Measurements from ENCODE around the gene GRM8. TPM values are rescaled to one million over a fixed set of nuclear protein-coding genes. Genes with fewer than 3 reads are reported as not detected.

GRM8 gene
- total RNA-seq, 1 experiment from 2014 or later = not detected

GRCh38 chr7:126411821-126412383 lies 840.8 kb downstream of the GRM8 start:
- Histone ChIP-seq H3K9me2 (replicated peaks; ENCODE audit: low read length) (no peaks in the 10 kb centered on the region), H4K20me1 (ENCODE audit: low read length) (no peaks in the 10 kb centered on the region), H3K79me2 (ENCODE audit: low read length) (no peaks in the 10 kb centered on the region), H3K4me2 (ENCODE audit: low read length) (peak overlapping the region; percentile 67; the same call in 1 of the 2 replicates), H3K27ac (ENCODE audit: low read length) (no peak overlapping the region), H3K27me3 (ENCODE audit: low read length) (no peaks in the 10 kb centered on the region), H3K4me1 (ENCODE audit: insufficient read depth, low read length) (no peaks in the 10 kb centered on the region), H3K4me3 (ENCODE audit: low read length) (peak overlapping the region; percentile 53), H3K9me3 (ENCODE audit: low read length) (peaks cover 3% of the 10 kb centered on the region; the same call in 1 of the 2 replicates), H2AFZ (ENCODE audit: low read length) (no peak overlapping the region), H3K9ac (ENCODE audit: low read length) (no peak overlapping the region), H3F3A (ENCODE audit: low read length, unreplicated experiment) (no peaks in the 10 kb centered on the region), H3K36me3 (ENCODE audit: low read depth, low read length) (no peaks in the 10 kb centered on the region)
- no peak for DNase-seq
- ATAC-seq = no peak
- TF ChIP-seq EZH2phosphoT487 (IDR thresholded peaks at IDR 0.05; ENCODE audit: borderline replicate concordance, low read length) (no peak), CTCF (conservative IDR thresholded peaks at IDR 0.05; ENCODE audit: low read depth, low read length) (no peak), EZH2 (IDR thresholded peaks at IDR 0.05; ENCODE audit: low read length, unreplicated experiment) (no peak)
- ChIA-PET CTCF (no interaction called here), POLR2A (ENCODE audit: unreplicated experiment) (no interaction called here)
- intact Hi-C loops (cut with micrococcal nuclease) = no loop called here
- no TSS peak for BruUV-seq (replicated peaks)

DNA sequence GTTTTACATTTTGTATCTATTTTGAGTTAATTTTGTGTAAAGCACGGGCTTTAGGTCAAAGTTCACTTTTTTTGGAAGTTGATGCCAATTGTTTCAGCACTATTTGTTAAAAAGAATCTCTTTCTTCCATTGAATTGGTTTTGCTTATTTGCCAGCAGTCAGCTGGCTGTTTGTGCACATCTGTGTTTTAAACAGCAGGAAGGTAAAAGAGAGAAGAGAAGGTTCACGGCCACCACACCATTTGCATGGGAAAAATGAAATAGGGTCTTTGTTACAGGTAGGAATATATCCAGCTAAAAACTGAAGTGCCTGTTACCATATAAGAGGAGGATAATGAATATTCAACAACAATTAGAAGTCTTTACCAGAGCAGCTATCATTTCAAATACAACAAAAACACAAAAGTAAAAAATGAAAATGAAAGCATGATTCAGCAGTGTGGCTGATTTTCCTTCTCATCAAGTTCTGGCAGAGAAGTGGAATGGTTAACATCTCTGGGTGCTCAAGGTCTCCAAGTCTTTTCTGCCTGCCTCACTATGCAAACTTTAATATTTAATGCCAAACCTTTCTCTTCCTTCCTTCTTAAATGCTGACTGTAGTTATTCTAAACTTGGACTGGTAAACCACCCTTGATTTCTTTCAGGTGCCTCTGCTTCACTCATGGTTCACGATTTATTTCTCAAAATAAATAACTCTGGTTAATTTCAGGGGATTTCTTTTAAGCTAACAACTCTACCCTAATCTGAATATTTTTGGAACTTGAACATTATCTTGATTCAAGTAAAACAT lies 841.5 kb downstream of the GRM8 start:
- no peak for TF ChIP-seq EZH2 (IDR thresholded peaks at IDR 0.05; ENCODE audit: low read length, unreplicated experiment)
- TF ChIP-seq CTCF (conservative IDR thresholded peaks at IDR 0.05; ENCODE audit: low read depth, low read length) = no peak
- no peak for TF ChIP-seq EZH2phosphoT487 (IDR thresholded peaks at IDR 0.05; ENCODE audit: borderline replicate concordance, low read length)
- Histone ChIP-seq H3K36me3 (ENCODE audit: low read depth, low read length) (no peaks in the 10 kb centered on the region), H3K27ac (ENCODE audit: low read length) (no peak overlapping the region), H2AFZ (ENCODE audit: low read length) (peak overlapping the region; percentile 40), H3K9ac (ENCODE audit: low read length) (no peak overlapping the region), H3K4me3 (ENCODE audit: low read length) (peak overlapping the region; percentile 53), H3K4me1 (ENCODE audit: insufficient read depth, low read length) (no peaks in the 10 kb centered on the region), H3K9me2 (replicated peaks; ENCODE audit: low read length) (no peaks in the 10 kb centered on the region), H3K79me2 (ENCODE audit: low read length) (no peaks in the 10 kb centered on the region), H3K27me3 (ENCODE audit: low read length) (no peaks in the 10 kb centered on the region), H3K4me2 (ENCODE audit: low read length) (peak overlapping the region; percentile 67), H3F3A (ENCODE audit: low read length, unreplicated experiment) (no peaks in the 10 kb centered on the region), H4K20me1 (ENCODE audit: low read length) (no peaks in the 10 kb centered on the region), H3K9me3 (ENCODE audit: low read length) (peaks cover 3% of the 10 kb centered on the region; the same call in 1 of the 2 replicates)
- ATAC-seq (0 out of 2 replicates have a peak, but pooled peaks have one; percentile 15), DNase-seq (no peak)
- BruUV-seq (replicated peaks) = no TSS peak
- ChIA-PET POLR2A (ENCODE audit: unreplicated experiment) (no interaction called here), CTCF (no interaction called here)
- intact Hi-C loops (cut with micrococcal nuclease) = no loop called here

- H3K9me2 ChIP-seq (replicated peaks; ENCODE audit: low read length) = no peaks in the 10 kb centered on the region
Measured at GRCh38 chr7:126403040-126403439, 849.7 kb downstream of the GRM8 start.

More at GRCh38 chr7:126403040-126403439, 849.7 kb downstream of the GRM8 start:
- H3F3A ChIP-seq (ENCODE audit: low read length, unreplicated experiment) = no peaks in the 10 kb centered on the region
- H4K20me1 ChIP-seq (ENCODE audit: low read length) = no peaks in the 10 kb centered on the region
- H3K79me2 ChIP-seq (ENCODE audit: low read length) = no peaks in the 10 kb centered on the region
- no TSS peak for BruUV-seq (replicated peaks)
- H3K9me3 ChIP-seq (ENCODE audit: low read length) = no peaks in the 10 kb centered on the region
- ChIA-PET POLR2A (ENCODE audit: unreplicated experiment) (no interaction called here), CTCF (no interaction called here)
- no peak for ATAC-seq
- H3K4me2 ChIP-seq (ENCODE audit: low read length) = no peak overlapping the region
- no peak overlapping the region for H3K9ac ChIP-seq (ENCODE audit: low read length)
- H3K4me1 ChIP-seq (ENCODE audit: insufficient read depth, low read length) = no peaks in the 10 kb centered on the region
- H3K27me3 ChIP-seq (ENCODE audit: low read length) = no peaks in the 10 kb centered on the region
- no peak overlapping the region for H3K4me3 ChIP-seq (ENCODE audit: low read length)
- no peak overlapping the region for H2AFZ ChIP-seq (ENCODE audit: low read length)
- no peaks in the 10 kb centered on the region for H3K36me3 ChIP-seq (ENCODE audit: low read depth, low read length)
- intact Hi-C loops (cut with micrococcal nuclease) = no loop called here
- H3K27ac ChIP-seq (ENCODE audit: low read length) = no peak overlapping the region
- TF ChIP-seq EZH2 (IDR thresholded peaks at IDR 0.05; ENCODE audit: low read length, unreplicated experiment) (no peak), EZH2phosphoT487 (IDR thresholded peaks at IDR 0.05; ENCODE audit: borderline replicate concordance, low read length) (no peak), CTCF (conservative IDR thresholded peaks at IDR 0.05; ENCODE audit: low read depth, low read length) (no peak)
- no peak for DNase-seq

Data from PC-3 (cell line).